Keratinocyte (primary cell): ENCODE results near the gene OR13D1.
"Not testable (repeated sequence)": the region's sequence is repeated elsewhere in the genome, so short reads cannot be mapped to it uniquely, and the experiment has no call there.

Experiments used
- EZH2 ChIP-seq: IDR thresholded peaks from one replicate; pipeline ENCODE4 v1.6.1; 2012; ENCODE audit warnings: inconsistent platforms, mild to moderate bottlenecking, low read length, moderate library complexity
- TF ChIP-seq, protein P1 (sequence below), 3 experiments: IDR thresholded peaks in 1 of 3; conservative IDR thresholded peaks in 1 of 3; optimal IDR thresholded peaks in 1 of 3; 2 replicates in 2 of 3; 3 replicates in 1 of 3; pipeline versions ENCODE3 to v1.5.1; 2011; ENCODE audit warnings: low read length in 3 of 3, mild to moderate bottlenecking in 3 of 3, moderate library complexity in 2 of 3, control low read depth in 1 of 3, inconsistent platforms in 1 of 3; ENCODE audit not compliant: insufficient read depth in 2 of 3; ENCODE audit errors: extremely low read depth in 1 of 3

DNA sequence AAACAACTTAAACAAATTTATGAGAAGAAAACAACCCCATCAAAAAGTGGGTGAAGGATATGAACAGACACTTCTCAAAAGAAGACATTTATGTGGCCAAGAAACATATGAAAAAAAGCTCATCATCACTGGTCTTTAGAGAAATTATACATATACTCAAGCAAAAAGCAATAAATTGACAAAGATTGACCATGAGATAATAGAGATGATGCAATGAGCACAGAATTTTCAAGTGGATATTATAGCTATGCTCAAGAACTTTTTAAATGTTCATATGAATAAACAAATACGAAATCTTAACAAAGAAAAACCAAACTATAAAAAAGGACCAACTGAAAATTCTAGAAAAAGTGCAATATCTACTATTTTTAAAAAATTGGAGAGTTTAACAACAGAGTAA is 14.4 kb downstream of the OR13D1 start:
- TF ChIP-seq, protein P1, sequence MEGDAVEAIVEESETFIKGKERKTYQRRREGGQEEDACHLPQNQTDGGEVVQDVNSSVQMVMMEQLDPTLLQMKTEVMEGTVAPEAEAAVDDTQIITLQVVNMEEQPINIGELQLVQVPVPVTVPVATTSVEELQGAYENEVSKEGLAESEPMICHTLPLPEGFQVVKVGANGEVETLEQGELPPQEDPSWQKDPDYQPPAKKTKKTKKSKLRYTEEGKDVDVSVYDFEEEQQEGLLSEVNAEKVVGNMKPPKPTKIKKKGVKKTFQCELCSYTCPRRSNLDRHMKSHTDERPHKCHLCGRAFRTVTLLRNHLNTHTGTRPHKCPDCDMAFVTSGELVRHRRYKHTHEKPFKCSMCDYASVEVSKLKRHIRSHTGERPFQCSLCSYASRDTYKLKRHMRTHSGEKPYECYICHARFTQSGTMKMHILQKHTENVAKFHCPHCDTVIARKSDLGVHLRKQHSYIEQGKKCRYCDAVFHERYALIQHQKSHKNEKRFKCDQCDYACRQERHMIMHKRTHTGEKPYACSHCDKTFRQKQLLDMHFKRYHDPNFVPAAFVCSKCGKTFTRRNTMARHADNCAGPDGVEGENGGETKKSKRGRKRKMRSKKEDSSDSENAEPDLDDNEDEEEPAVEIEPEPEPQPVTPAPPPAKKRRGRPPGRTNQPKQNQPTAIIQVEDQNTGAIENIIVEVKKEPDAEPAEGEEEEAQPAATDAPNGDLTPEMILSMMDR (optimal IDR thresholded peaks at IDR 0.05 in 1 of 3, IDR thresholded peaks at IDR 0.05 in 1 of 3, conservative IDR thresholded peaks at IDR 0.05 in 1 of 3; ENCODE audit: extremely low read depth in 1 of 3, insufficient read depth in 2 of 3, low read length in 3 of 3) = not testable (repeated sequence)
- TF ChIP-seq EZH2 = not testable (repeated sequence)
